GM19467 (cell line): ENCODE measurements around the gene PLA1A.
"Not testable (repeated sequence)": the region's sequence is repeated elsewhere in the genome, so short reads cannot be mapped to it uniquely, and the experiment has no call there.

ENCODE experiments used
- ATAC-seq: cut with Tn5 transposase; IDR thresholded peaks from one replicate; pipeline ENCODE4 v1.9.1; 2021; ENCODE audit warnings: mild to moderate bottlenecking, moderate library complexity; ENCODE audit not compliant: unreplicated experiment

PLA1A gene

DNA sequence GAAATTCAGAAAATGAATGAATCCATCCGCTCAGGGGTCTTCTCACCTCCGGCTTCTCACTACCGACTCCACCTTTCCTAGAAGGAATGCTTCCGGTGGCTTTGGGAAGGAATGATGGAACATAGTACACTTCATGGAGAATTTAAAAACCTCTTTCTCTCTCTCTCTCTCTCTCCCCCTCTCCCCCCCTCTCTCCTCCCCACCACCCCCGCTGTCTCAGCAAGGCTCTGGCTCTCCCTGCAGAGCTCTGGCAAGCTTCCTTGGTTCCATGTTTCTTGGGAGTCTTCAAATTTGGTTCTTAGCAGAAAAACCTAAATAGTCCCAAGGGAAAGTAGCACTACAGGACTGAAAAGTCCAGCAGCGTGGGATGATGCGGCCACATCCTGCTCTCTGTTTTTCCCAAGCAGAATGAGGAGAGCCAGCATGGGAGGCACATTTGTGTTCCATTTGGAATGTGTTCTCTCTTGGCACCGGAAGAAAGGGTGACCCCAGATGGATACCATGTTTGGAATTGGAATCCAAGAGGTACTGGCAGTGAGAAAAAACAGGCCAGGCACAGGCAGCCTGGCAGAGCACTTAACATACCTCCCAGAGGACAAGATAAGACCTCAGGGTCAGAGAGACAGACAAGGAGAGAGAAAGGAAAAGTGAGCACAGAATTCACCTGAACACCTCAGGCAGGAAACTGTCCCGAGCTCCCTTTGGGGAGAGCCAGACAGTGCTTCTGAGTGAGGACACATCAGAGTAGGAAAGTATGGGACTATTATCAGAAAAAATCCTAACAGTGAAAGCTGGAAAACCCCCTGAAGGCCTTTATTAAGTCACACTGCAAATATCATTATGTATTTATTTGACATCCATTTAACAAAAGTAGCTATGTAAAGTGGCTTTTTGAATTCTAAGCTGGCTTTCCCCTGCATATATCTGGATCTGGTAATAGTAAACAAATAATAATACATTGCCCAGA, 63.1 kb downstream of the PLA1A start, which contains the start of gene POPDC2:
Gene POPDC2, minus strand, starts transcription at position 116 of the 967 bp plus-strand sequence. CDS start 166 bp downstream, outside the sequence.
- no peak for ATAC-seq

- no peak for ATAC-seq
Measured at GRCh38 chr3:119662604-119663373, 65.1 kb downstream of the PLA1A start.

DNA sequence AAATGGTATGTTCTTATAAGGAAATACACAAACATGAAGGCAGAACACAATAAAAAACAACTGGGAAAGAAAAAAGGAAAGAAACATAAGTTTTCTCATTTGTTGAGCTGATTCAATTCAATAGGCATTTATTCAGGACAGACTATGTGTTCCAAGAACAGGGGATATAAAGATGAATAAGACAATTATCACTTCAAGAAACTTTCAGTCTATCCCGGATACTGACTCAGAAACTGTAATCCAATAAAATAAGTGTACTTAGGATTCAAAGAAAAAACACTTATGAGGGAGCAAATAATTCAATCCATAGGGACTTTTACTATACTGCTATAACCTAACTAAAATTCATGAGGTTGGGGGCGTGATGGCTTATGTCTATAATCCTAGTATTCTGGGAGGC, 66.2 kb downstream of the PLA1A start:
- ATAC-seq = no peak

DNA sequence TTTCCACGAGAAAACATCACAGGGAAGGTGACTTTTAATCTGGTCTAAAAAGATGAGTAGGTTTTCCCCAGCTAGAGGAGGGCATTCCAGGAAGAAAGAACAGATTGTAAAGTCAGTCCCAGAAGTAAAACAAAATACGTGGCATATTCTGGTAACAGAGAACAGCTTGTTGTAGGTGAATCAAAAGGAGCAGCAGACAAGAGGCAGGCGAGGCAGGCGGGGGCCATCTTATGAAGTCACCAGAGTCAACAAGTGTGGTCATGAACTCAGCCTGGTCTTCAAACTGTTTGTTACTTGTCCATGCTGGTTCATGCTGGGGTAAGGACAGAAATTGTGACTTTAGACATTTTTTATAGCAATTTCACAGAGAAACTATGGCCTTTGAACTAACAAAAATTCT, 66.7 kb downstream of the PLA1A start:
- ATAC-seq = no peak

DNA sequence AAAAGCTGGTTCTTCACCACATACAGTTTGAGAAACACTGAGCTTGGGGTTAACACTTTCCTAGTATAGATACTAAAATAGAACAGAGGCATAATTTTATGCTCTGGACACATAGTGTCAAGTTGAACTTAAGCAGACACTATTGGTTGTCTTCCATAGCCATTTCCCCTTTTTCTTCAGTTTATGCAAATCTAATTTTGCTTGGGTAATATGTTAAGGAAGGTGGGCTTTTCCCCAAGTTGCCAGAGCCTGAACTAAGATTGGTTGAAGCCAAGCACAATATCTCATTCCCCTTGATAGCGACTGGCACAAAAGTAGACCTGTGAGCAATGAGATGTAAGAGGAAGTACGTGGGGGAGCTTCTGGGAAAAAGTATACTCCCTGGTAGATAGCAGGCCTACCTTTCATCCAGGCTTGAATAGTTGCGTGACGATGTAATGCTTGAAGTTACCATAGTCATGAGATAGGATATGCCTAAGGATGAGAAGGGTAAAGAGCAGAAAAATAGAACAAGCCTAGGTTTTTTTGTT, 67.2 kb downstream of the PLA1A start:
- no peak for ATAC-seq

DNA sequence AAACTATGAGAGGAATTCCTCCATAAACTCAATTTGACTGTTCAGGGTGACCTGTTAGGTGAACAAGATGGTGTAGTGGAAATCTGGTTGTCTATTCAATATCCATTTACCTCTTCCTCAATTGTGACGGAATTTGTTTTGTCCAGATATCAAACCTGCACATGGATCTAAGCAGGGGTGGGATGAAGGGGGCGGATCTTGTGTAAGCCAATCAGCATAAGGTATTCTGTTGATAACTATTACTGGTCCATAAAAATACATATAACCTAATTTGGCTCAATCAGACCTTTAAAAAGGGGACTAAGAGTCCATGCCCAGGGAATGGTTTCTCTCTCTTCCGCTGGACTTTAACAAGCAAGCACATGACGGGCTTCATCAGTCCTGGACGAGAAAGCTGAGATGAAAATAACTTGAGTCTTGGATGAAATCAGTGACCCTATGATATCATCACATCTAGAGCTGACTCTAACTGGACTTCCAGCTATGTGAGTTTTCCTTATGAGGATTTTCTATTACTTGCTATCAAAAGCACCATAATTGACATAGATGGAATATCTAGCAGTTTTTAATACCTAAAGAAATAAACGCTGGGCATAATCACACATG, 68.4 kb downstream of the PLA1A start:
- no peak for ATAC-seq

DNA sequence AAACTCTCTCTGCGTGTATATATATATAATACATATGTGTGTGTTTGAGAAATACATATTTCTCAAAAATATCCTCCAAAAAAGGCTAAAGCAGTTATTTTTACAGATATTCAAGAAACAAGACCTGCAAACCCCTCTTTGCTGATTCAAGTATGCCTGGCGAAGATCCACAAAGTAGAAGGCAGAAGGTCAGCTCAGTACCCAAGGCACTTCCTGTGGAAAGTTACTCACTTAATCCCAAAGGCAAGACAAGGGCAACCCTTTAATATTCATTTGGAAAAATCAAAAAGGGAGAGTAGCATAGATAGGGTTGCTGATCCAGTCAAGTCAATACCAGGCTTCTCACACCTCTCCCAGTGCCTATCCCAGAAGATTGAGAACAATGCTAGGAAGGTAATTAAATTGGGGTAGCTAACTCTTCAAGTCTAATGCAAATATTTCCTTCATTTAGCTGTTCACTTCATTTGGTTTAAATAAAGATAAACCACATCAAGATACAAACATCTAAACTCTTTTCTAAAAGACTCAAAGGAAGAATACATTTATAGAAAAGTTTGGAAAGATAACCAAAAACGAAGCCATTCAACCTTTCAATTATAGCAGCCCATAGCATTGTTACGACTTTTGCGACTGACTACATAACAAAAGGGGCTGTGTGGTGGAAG, 72.4 kb downstream of the PLA1A start:
- ATAC-seq = no peak

DNA sequence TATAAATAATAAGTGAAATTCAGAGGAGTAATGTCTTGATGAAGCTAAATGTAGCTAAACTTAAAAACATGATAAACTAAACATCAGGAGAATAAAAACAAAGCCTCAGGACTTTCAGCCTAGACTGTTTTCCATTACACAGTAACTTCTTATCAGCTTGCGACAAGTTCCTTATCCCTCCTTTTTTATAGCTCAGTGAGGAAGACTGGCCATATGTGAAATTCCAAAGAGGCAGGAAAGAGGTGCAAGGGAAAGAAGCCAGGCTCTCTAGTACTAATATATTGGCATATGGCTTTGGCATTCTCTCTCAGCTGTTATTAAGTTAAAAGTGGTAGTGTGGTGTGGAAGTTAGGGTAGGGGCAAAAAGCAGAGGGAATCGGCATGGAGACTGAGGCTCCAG, 75.1 kb downstream of the PLA1A start:
- no peak for ATAC-seq

DNA sequence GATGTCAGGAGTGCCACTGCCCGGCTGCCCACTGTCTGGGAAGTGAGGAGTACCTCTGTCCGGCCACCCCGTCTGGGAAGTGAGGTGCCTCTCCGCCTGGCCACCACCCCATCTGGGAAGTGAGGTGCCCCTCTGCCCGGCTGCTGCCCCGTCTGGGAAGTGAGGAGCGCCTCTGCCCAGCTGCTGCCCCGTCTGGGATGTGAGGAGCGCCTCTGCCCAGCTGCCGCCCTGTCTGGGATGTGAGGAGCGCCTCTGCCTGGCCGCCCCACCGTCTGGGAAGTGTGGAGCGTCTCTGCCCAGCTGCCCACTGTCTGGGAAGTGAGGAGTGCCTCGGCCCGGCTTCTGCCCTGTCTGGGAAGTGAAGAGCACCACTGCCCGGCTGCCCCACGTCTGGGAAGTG, 76.2 kb downstream of the PLA1A start:
- ATAC-seq = no peak

- no peak for ATAC-seq
Measured at GRCh38 chr3:119675188-119675874, 77.6 kb downstream of the PLA1A start.

GRCh38 chr3:119676020-119676419, 78.3 kb downstream of the PLA1A start:
- no peak for ATAC-seq

- ATAC-seq = peak; percentile 88
Measured at GRCh38 chr3:119676771-119677640, 79.3 kb downstream of the PLA1A start, which contains the start of gene COX17. COX17 (minus strand) TSS chr3:119677406; CDS start chr3:119677310, 96 bp downstream.

DNA sequence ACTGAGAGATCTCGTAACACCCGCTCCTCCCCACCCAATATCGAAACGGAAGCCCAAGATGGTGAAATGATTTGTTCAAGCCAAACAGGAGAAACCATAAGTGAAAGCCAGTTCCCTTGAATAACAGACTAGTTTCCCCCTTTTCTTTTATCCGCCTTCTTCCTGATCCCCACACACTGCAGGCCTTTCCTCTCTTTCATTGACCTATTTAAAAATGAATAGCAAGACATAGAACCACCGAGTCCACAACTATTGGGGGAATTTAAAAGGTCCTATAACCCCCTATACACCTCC, 79.9 kb downstream of the PLA1A start:
- no peak for ATAC-seq

DNA sequence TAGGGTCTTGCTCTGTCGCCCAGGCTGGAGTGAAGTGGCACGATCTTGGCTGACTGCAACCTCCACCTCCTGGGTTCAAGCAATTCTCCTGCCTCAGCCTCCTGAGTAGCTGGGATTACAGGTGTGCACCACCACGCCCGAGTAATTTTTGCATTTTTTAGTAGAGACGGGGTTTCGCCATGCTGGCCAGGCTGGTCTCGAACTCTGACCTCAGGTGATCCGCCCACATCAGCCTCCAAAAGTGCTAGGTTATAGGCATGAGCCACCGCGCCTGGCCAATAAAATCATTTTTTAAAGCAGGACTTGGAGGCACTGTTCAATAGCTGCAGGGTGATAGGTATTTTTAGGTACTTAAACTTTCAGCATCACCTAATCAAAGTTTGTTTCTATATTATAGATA, 80.5 kb downstream of the PLA1A start:
- not testable (repeated sequence) for ATAC-seq
